GM18511 (cell line): ENCODE data around the gene TEX29.

Experiments
- ATAC-seq: cut with Tn5 transposase; IDR thresholded peaks from one replicate; pipeline ENCODE4 v1.9.1; 2021; ENCODE audit warnings: mild to moderate bottlenecking, moderate library complexity; ENCODE audit not compliant: unreplicated experiment

TEX29 gene

GRCh38 chr13:111339366-111340143 lies 19.1 kb downstream of the TEX29 start:
- ATAC-seq: no peak

GRCh38 chr13:111341886-111342285 lies 21.4 kb downstream of the TEX29 start:
- no peak for ATAC-seq

- no peak for ATAC-seq
These were observed 22.3 kb downstream of the TEX29 start for GRCh38 chr13:111342721-111343120.

- ATAC-seq: no peak
These were observed 22.9 kb downstream of the TEX29 start for GRCh38 chr13:111343186-111343805.

- ATAC-seq: no peak
These were observed 24.2 kb downstream of the TEX29 start for GRCh38 chr13:111344471-111345191.

- no peak for ATAC-seq
These were observed 25.2 kb downstream of the TEX29 start for GRCh38 chr13:111345682-111346081.

GRCh38 chr13:111346101-111346680 lies 25.7 kb downstream of the TEX29 start:
- ATAC-seq: no peak

- no peak for ATAC-seq
These were observed 27.0 kb downstream of the TEX29 start for GRCh38 chr13:111347438-111347837.

- no peak for ATAC-seq
These were observed 33.1 kb downstream of the TEX29 start for GRCh38 chr13:111353508-111353907.

GRCh38 chr13:111354789-111355188 lies 34.3 kb downstream of the TEX29 start:
- no peak for ATAC-seq

GRCh38 chr13:111356795-111357194 lies 36.4 kb downstream of the TEX29 start:
- no peak for ATAC-seq

- ATAC-seq: no peak
These were observed 38.9 kb downstream of the TEX29 start for GRCh38 chr13:111359237-111359915.

GRCh38 chr13:111359930-111360329 lies 39.5 kb downstream of the TEX29 start:
- no peak for ATAC-seq

- ATAC-seq: no peak
These were observed 40.0 kb downstream of the TEX29 start for GRCh38 chr13:111360452-111360851.

- ATAC-seq: no peak
These were observed 40.8 kb downstream of the TEX29 start for GRCh38 chr13:111361046-111361872.

GRCh38 chr13:111361873-111362648 lies 41.6 kb downstream of the TEX29 start:
- no peak for ATAC-seq

GRCh38 chr13:111363121-111363520 lies 42.7 kb downstream of the TEX29 start:
- no peak for ATAC-seq

GRCh38 chr13:111363591-111363990 lies 43.1 kb downstream of the TEX29 start:
- no peak for ATAC-seq
